HepG2 (cell line): Measurements from ENCODE around the gene CTRB2. TPM values are rescaled to one million over a fixed set of nuclear protein-coding genes. Genes with fewer than 3 reads are reported as not detected.
A peak's percentile ranks its signal among the peaks of the same experiment; 100 is the strongest.

Experiments
- ATAC-seq: fragments of 200-7000 bp; cut with Tn5 transposase; 3 replicates; pipeline ENCODE4 v1.9.1; 2020; ENCODE audit warnings: mild to moderate bottlenecking, moderate library complexity
- Bru-seq: library from RNA; stranded (reverse); fragments of 400-500 nt; gene quantifications from one replicate; lab custom pipeline; 2021; lab: Mats Ljungman, UMichigan
- BruChase-seq, 2 experiments: library from RNA; stranded (reverse); fragments of 400-500 nt; gene quantifications; one replicate each; lab custom pipeline; 2021; lab: Mats Ljungman, UMichigan
- BruUV-seq: library from RNA; stranded (reverse); fragments of 400-500 nt; replicated peaks from 2 replicates; lab custom pipeline; 2021; lab: Mats Ljungman, UMichigan
- CTCF ChIA-PET: fragments of 300-600 bp; formaldehyde crosslinking; extraction: SDS; loops from one replicate; lab custom pipeline; 2021; ENCODE audit warnings: low total read pairs, inconsistent platforms, low intra/inter-chr PET ratio; lab: Yijun Ruan, JAX
- POLR2A ChIA-PET: fragments of 350-600 bp; sonication (Branson Sonifier 250); formaldehyde crosslinking; loops from one replicate; lab custom pipeline; 2020; ENCODE audit warnings: antibody characterized with exemption, inconsistent platforms; lab: Yijun Ruan, JAX
- DNase-seq: peaks from one replicate; pipeline ENCODE4 v3.0.0-alpha.2; 2015; ENCODE audit warnings: low spot score
- FAIRE-seq: peaks from 3 replicates; lab custom pipeline; 2011; peaks lifted over from hg19 to GRCh38; lab: Jason Lieb, UNC
- H2AFZ ChIP-seq: one replicate; pipeline ENCODE4 v1.6.1; 2011; ENCODE audit warnings: low read length, inconsistent platforms
- H3K27ac ChIP-seq: fragments of 300-600 bp; 3 replicates; pipeline ENCODE4 v1.8.0; 2011; ENCODE audit warnings: mixed run types, mild to moderate bottlenecking, mixed read lengths, low read length, inconsistent platforms; ENCODE audit not compliant: insufficient read depth; ENCODE audit errors: extremely low read length
- H3K27me3 ChIP-seq, 2 experiments: fragments of 200-600 bp in 1 of 2; 2 replicates in 1 of 2; 3 replicates in 1 of 2; pipeline versions ENCODE4 v1.6.0 to v1.8.0; 2011; ENCODE audit warnings: low read length in 2 of 2, mild to moderate bottlenecking in 2 of 2, moderate library complexity in 2 of 2, inconsistent platforms in 1 of 2; ENCODE audit not compliant: insufficient read depth in 2 of 2, control insufficient read depth in 1 of 2
- H3K36me3 ChIP-seq, 2 experiments: fragments of 200-600 bp in 1 of 2; replicated peaks in 1 of 2; 2 replicates in 1 of 2; 3 replicates in 1 of 2; pipeline versions ENCODE4 v1.5.1 to v1.8.0; 2011; ENCODE audit warnings: low read length in 2 of 2, inconsistent platforms in 1 of 2; ENCODE audit not compliant: insufficient read depth in 2 of 2, control insufficient read depth in 1 of 2
- H3K4me1 ChIP-seq: 2 replicates; pipeline ENCODE4 v1.5.1; 2012; ENCODE audit warnings: low read length, inconsistent platforms; ENCODE audit not compliant: insufficient read depth
- H3K4me2 ChIP-seq: 2 replicates; pipeline ENCODE4 v1.6.0; 2011; ENCODE audit warnings: low read depth, low read length, inconsistent platforms
- H3K4me3 ChIP-seq, 3 experiments: fragments of 200-600 bp in 1 of 3; sonication (generic), shearing (Covaris generic) in 1 of 3; replicated peaks in 1 of 3; 2 replicates each; pipeline ENCODE4 v1.5.1; 2011 to 2016; ENCODE audit warnings: low read length in 3 of 3, inconsistent platforms in 2 of 3, low read depth in 2 of 3, mild to moderate bottlenecking in 2 of 3, control low read depth in 1 of 3, mixed read lengths in 1 of 3; ENCODE audit not compliant: insufficient read depth in 1 of 3
- H3K79me2 ChIP-seq: one replicate; pipeline ENCODE4 v1.6.1; 2011; ENCODE audit warnings: low read length, inconsistent platforms; ENCODE audit not compliant: insufficient read depth
- H3K9ac ChIP-seq: 2 replicates; pipeline ENCODE4 v1.6.0; 2011; ENCODE audit warnings: mild to moderate bottlenecking, low read depth, low read length, inconsistent platforms; ENCODE audit not compliant: insufficient read depth
- H3K9me3 ChIP-seq: 2 replicates; pipeline ENCODE4 v1.5.1; 2012; ENCODE audit warnings: mild to moderate bottlenecking, low read length
- H4K20me1 ChIP-seq: 2 replicates; pipeline ENCODE4 v1.6.0; 2011; ENCODE audit warnings: inconsistent platforms, mild to moderate bottlenecking, low read length, moderate library complexity; ENCODE audit not compliant: insufficient read depth
- KLF16 ChIP-seq, 2 experiments: sonication (generic) in 1 of 2; formaldehyde crosslinking in 1 of 2; IDR thresholded peaks; 2 replicates each; pipeline versions ENCODE4 v1.6.1 to v1.8.0; 2016 to 2023; ENCODE audit warnings: missing genetic modification reagents in 2 of 2, missing compliant biosample characterization in 1 of 2
- ZNF546 ChIP-seq: sonication (generic); formaldehyde crosslinking; conservative IDR thresholded peaks from 2 replicates; pipeline ENCODE4 v1.8.1; 2023; ENCODE audit warnings: mild to moderate bottlenecking, missing genetic modification reagents
- ZNF556 ChIP-seq: sonication (generic); formaldehyde crosslinking; IDR thresholded peaks from 2 replicates; pipeline ENCODE4 v1.4.0; 2020; ENCODE audit warnings: mild to moderate bottlenecking, missing genetic modification reagents, borderline replicate concordance
- WGBS: methylation state at CpG from one replicate; pipeline ENCODE4 v1.1.6; 2017; ENCODE audit warnings: low lambda C conversion rate; 5-methylcytosine and 5-hydroxymethylcytosine counted together
- in situ Hi-C: cut with HindIII; loops from 2 replicates; pipeline ENCODE4 v1.10.0; 2017; ENCODE audit warnings: low pct_unique_long_range_greater_than_20kb; ENCODE audit not compliant: extremely low pct_ligation_motif_present
- intact Hi-C: fragments of 100-400 bp; cut with micrococcal nuclease; formaldehyde crosslinking; loops from one replicate; pipeline ENCODE4 v1.10.0; 2022; ENCODE audit not compliant: unreplicated experiment
- long read RNA-seq, 2 experiments: library from RNA in 1 of 2; library from polyadenylated mRNA in 1 of 2; stranded (forward) in 1 of 2; unstranded in 1 of 2; transcript quantifications; one replicate each; pipeline ENCODE4 v2.0.0, GENCODE V29; 2019 to 2022
- polyA minus RNA-seq, 3 experiments: library from RNA; depleted of rRNA, polyadenylated mRNA; stranded (reverse); fragments of >200 nt; gene quantifications; 2 replicates each; pipeline ENCODE4 v1.2.3, GENCODE V29; 2011; ENCODE audit warnings: low replicate concordance in 1 of 3
- polyA plus RNA-seq, 8 experiments: library from polyadenylated mRNA; depleted of rRNA in 3 of 8; stranded (reverse) in 7 of 8; unstranded in 1 of 8; fragments of >200 nt; fragmentation: Illumina TruSeq in 4 of 8; extraction: Trizol in 4 of 8; gene quantifications; 2 replicates each; pipeline versions ENCODE4 v1.2.1 to v1.2.3, GENCODE V29; 2011 to 2016; ENCODE audit warnings: low read depth in 4 of 8, missing spikeins in 1 of 8, mixed read lengths in 1 of 8; ENCODE audit not compliant: insufficient read depth in 1 of 8
- total RNA-seq, 5 experiments: library from RNA; depleted of rRNA; stranded (reverse); fragments of >200 nt; fragmentation: Illumina TruSeq; extraction: Trizol; gene quantifications; 2 replicates each; pipeline ENCODE4 v1.2.3, GENCODE V29; 2016; ENCODE audit warnings: low read depth in 1 of 5
- TF ChIP-seq, protein P1 (sequence below): sonication (generic); formaldehyde crosslinking; IDR thresholded peaks from 2 replicates; pipeline ENCODE4 v1.8.1; 2023; ENCODE audit warnings: mild to moderate bottlenecking, moderate library complexity, missing genetic modification reagents
- TF ChIP-seq, protein P2 (sequence below): sonication (generic); formaldehyde crosslinking; IDR thresholded peaks from 2 replicates; pipeline ENCODE4 v1.8.0; 2022; ENCODE audit warnings: mild to moderate bottlenecking, missing genetic modification reagents, moderate library complexity
- TF ChIP-seq, protein P3 (sequence below): sonication (generic); formaldehyde crosslinking; IDR thresholded peaks from 2 replicates; pipeline ENCODE4 v1.8.1; 2023; ENCODE audit warnings: mild to moderate bottlenecking, inconsistent platforms, moderate library complexity, missing genetic modification reagents, borderline replicate concordance
- TF ChIP-seq, protein P4 (sequence below): sonication (generic); formaldehyde crosslinking; IDR thresholded peaks from 2 replicates; pipeline ENCODE4 v1.4.0; 2020; ENCODE audit warnings: missing genetic modification reagents, borderline replicate concordance

The CTRB2 gene
- not detected in 2 replicates for total RNA-seq (2016; rRNA removed; fragmentation: Illumina TruSeq; extraction: Trizol)
- total RNA-seq (2016; cell fraction: cytosol; rRNA removed; fragmentation: Illumina TruSeq; extraction: Trizol; ENCODE audit: low read depth), result not detected in 2 replicates
- not detected in 2 replicates for total RNA-seq (2016; cell fraction: insoluble cytoplasmic fraction; rRNA removed; fragmentation: Illumina TruSeq; extraction: Trizol)
- total RNA-seq (2016; cell fraction: membrane; rRNA removed; fragmentation: Illumina TruSeq; extraction: Trizol), result not detected in 2 replicates
- total RNA-seq (2016; cell fraction: nucleus; rRNA removed; fragmentation: Illumina TruSeq; extraction: Trizol), result not detected in 2 replicates
- polyA plus RNA-seq (2011; rRNA removed), result 0.13 and 0.39 TPM in 2 replicates
- polyA plus RNA-seq (2011; cell fraction: cytosol; rRNA removed), result 0.13 TPM in 1 of 2 replicates, not detected in the other
- polyA plus RNA-seq (2011; cell fraction: nucleus; rRNA removed), result 0.53 TPM in 1 of 2 replicates, not detected in the other
- 0.78 and 0.89 TPM in 2 replicates for polyA plus RNA-seq (2012)
- polyA plus RNA-seq (2016; cell fraction: cytosol; fragmentation: Illumina TruSeq; extraction: Trizol; ENCODE audit: low read depth), result 0.40 TPM in 1 of 2 replicates, not detected in the other
- not detected in 2 replicates for polyA plus RNA-seq (2016; cell fraction: insoluble cytoplasmic fraction; fragmentation: Illumina TruSeq; extraction: Trizol; ENCODE audit: low read depth)
- polyA plus RNA-seq (2016; cell fraction: membrane; fragmentation: Illumina TruSeq; extraction: Trizol; ENCODE audit: low read depth), result 0.37 TPM in 1 of 2 replicates, not detected in the other
- polyA plus RNA-seq (2016; cell fraction: nucleus; fragmentation: Illumina TruSeq; extraction: Trizol; ENCODE audit: insufficient read depth, low read depth), result not detected in 2 replicates
- not detected in 2 replicates for polyA minus RNA-seq (2011; rRNA and poly(A)+ RNA removed; ENCODE audit: low replicate concordance)
- not detected in 2 replicates for polyA minus RNA-seq (2011; cell fraction: cytosol; rRNA and poly(A)+ RNA removed)
- not detected in 2 replicates for polyA minus RNA-seq (2011; cell fraction: nucleus; rRNA and poly(A)+ RNA removed)
- Bru-seq, nascent RNA, result not detected
- not detected for BruChase-seq, experiment 1, labeled RNA remaining after a 6-hour chase
- BruChase-seq, experiment 2, labeled RNA remaining after a 2-hour chase, result percentile 15 among the genes with signal in this experiment
- long read RNA-seq, experiment 1, result 0 reads
- long read RNA-seq, experiment 2, result 0 reads

DNA sequence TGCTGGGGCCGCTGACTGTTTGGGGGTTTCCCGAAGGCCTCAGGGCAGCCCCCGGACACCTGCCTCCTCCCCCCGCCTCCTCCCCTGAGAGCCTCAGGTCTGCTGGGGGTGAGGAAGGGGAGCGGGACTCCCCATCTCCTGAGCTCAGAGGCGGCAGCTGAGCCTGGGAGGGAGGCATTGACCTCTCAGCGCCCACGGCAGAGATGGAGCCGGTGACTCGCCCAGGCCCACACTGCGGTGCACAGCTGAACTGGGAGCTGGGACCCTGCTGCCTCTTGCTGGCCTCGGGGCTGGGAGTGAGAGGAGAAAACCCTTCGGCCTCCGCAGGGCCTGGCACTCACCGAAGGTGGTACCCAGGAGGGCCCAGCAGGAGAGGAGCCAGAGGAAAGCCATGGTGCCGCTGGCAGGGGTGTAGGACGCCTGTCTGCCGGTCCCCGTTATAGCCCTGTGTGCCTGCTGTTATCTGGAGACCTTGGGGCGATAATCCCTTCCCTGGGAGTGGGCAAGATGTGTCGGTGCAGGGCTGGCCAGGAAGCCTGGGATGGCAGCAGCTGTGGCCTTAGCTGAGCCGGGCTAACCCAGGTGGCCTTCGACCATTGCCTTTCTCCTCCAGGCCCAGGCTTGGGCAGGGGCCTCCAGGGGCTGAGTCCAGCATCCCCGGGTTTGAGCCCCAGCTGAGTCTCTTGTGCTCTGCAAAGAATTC is at the start of gene CTRB2:
CTRB2 (minus strand) TSS at position 413 of the 703 bp plus-strand sequence; CDS start at position 393, 20 bp downstream.
- TF ChIP-seq, protein P1, sequence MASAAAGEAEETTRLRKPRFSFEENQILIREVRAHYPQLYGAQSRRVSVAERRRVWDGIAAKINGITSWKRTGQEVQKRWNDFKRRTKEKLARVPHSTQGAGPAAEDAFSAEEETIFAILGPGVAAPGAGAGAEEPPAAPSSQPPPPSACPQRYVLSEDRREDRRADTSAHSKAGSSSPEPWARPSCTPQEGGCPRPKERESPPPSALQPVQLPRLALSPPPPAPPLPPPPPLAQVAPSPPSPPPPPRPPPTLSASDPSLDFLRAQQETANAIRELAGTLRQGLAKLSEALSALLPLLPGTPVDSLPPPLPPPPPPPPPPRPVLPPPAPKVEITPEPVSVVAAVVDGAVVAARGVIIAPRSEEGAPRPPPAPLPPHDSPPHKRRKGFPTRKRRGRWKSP, result no peak
- TF ChIP-seq ZNF546 (no peak), ZNF556 (CRISPR knock-in tag) (no peak), KLF16 (CRISPR knock-in tag; IDR thresholded peaks at IDR 0.05) (no peak)
- TF ChIP-seq, protein P2, sequence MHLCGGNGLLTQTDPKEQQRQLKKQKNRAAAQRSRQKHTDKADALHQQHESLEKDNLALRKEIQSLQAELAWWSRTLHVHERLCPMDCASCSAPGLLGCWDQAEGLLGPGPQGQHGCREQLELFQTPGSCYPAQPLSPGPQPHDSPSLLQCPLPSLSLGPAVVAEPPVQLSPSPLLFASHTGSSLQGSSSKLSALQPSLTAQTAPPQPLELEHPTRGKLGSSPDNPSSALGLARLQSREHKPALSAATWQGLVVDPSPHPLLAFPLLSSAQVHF (CRISPR knock-in tag), result no peak
- TF ChIP-seq, protein P3, sequence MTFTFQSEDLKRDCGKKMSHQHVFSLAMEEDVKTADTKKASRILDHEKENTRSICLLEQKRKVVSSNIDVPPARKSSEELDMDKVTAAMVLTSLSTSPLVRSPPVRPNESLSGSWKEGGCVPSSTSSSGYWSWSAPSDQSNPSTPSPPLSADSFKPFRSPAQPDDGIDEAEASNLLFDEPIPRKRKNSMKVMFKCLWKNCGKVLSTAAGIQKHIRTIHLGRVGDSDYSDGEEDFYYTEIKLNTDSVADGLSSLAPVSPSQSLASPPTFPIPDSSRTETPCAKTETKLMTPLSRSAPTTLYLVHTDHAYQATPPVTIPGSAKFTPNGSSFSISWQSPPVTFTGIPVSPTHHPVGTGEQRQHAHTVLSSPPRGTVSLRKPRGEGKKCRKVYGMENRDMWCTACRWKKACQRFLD, result no peak
- TF ChIP-seq, protein P4, sequence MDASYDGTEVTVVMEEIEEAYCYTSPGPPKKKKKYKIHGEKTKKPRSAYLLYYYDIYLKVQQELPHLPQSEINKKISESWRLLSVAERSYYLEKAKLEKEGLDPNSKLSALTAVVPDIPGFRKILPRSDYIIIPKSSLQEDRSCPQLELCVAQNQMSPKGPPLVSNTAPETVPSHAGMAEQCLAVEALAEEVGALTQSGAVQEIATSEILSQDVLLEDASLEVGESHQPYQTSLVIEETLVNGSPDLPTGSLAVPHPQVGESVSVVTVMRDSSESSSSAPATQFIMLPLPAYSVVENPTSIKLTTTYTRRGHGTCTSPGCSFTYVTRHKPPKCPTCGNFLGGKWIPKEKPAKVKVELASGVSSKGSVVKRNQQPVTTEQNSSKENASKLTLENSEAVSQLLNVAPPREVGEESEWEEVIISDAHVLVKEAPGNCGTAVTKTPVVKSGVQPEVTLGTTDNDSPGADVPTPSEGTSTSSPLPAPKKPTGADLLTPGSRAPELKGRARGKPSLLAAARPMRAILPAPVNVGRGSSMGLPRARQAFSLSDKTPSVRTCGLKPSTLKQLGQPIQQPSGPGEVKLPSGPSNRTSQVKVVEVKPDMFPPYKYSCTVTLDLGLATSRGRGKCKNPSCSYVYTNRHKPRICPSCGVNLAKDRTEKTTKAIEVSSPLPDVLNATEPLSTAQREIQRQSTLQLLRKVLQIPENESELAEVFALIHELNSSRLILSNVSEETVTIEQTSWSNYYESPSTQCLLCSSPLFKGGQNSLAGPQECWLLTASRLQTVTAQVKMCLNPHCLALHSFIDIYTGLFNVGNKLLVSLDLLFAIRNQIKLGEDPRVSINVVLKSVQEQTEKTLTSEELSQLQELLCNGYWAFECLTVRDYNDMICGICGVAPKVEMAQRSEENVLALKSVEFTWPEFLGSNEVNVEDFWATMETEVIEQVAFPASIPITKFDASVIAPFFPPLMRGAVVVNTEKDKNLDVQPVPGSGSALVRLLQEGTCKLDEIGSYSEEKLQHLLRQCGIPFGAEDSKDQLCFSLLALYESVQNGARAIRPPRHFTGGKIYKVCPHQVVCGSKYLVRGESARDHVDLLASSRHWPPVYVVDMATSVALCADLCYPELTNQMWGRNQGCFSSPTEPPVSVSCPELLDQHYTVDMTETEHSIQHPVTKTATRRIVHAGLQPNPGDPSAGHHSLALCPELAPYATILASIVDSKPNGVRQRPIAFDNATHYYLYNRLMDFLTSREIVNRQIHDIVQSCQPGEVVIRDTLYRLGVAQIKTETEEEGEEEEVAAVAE (CRISPR knock-in tag), result no peak
- no peaks in the 10 kb centered on the region for H3K36me3 ChIP-seq
- ChIA-PET POLR2A (interaction anchor here (1.1 to 1.3 kb wide), 2 partner anchors 19 to 20 kb away, joined by 3 to 4 read pairs; no protein-coding TSS in a partner anchor), CTCF (no interaction called here)
- H3K9me3 ChIP-seq, result no peaks in the 10 kb centered on the region
- no peaks in the 10 kb centered on the region for H4K20me1 ChIP-seq
- in situ Hi-C loops (no loop called here), intact Hi-C loops (loop anchor here (2.0 kb wide), 1 partner anchor 18 kb away; no protein-coding TSS in a partner anchor)
- H3K27ac ChIP-seq, result no peak within 1 kb of the TSS
- FAIRE-seq (no peak), DNase-seq (no peak), ATAC-seq (peak; percentile 37)
- H3K4me3 ChIP-seq, result no peak within 1 kb of the TSS
- H3K79me2 ChIP-seq, result no peaks in the 10 kb centered on the region
- no peak within 1 kb of the TSS for H2AFZ ChIP-seq
- H3K9ac ChIP-seq, result no peak within 1 kb of the TSS
- 48% methylated on average over 18 of the region's 24 CpGs for WGBS
- H3K4me2 ChIP-seq, result no peak within 1 kb of the TSS
- no TSS peak for BruUV-seq
- peaks cover 31 to 73% of the 10 kb centered on the region in 2 experiments for H3K27me3 ChIP-seq
- peaks cover 19% of the 10 kb centered on the region; the same call in 1 of the 2 replicates for H3K4me1 ChIP-seq
